GM12874 (cell line): Measurements from ENCODE around the gene RBKS.

Experiments
- CTCF ChIP-seq: IDR thresholded peaks from 2 replicates; pipeline ENCODE4 v1.5.1; 2011; ENCODE audit warnings: low read depth, mild to moderate bottlenecking, control low read depth, low read length, moderate library complexity; ENCODE audit not compliant: insufficient read depth

RBKS gene

GRCh38 chr2:27771548-27772335, 118.4 kb downstream of the RBKS start, which contains the start of gene MRPL33:
Gene MRPL33 (plus strand): TSS chr2:27771719. CDS start chr2:27771778, 59 bp downstream.
- no peak for TF ChIP-seq CTCF

- no peak for TF ChIP-seq CTCF
Observed at GRCh38 chr2:27771202-27771547, 119.0 kb downstream of the RBKS start.

GRCh38 chr2:27766287-27766661, 123.9 kb downstream of the RBKS start:
- TF ChIP-seq CTCF: no peak

GRCh38 chr2:27765621-27766286, 124.4 kb downstream of the RBKS start:
- TF ChIP-seq CTCF: no peak

- TF ChIP-seq CTCF: no peak
Observed at GRCh38 chr2:27763907-27764267, 126.3 kb downstream of the RBKS start.

- TF ChIP-seq CTCF: no peak
Observed at GRCh38 chr2:27762951-27763906, 127.0 kb downstream of the RBKS start.
